PC-9 (cell line): ENCODE results near the gene COX18. TPM values are rescaled to one million over a fixed set of nuclear protein-coding genes. Genes with fewer than 3 reads are reported as not detected.

Experiments used
- BruUV-seq: library from RNA; stranded (reverse); fragments of 400-500 nt; replicated peaks from 2 replicates; lab custom pipeline; 2021; lab: Mats Ljungman, UMichigan
- CTCF ChIA-PET: fragments of 300-600 bp; sonication (Branson Sonifier 250); formaldehyde crosslinking; loops from one replicate; lab custom pipeline; 2022; ENCODE audit warnings: antibody characterized with exemption; lab: Charles Lee
- POLR2A ChIA-PET: fragments of 300-600 bp; sonication (Branson Sonifier 250); formaldehyde crosslinking; loops from one replicate; lab custom pipeline; 2022; ENCODE audit warnings: antibody characterized with exemption; ENCODE audit not compliant: unreplicated experiment; lab: Charles Lee
- DNase-seq, 2 experiments: peaks; one replicate each; pipeline versions ENCODE4 v3.0.0 to v3.0.0-alpha.2; 2015 to 2022; ENCODE audit warnings: mixed read lengths in 1 of 2
- H2AFZ ChIP-seq: fragments of 200-600 bp; sonication (generic); 2 replicates; pipeline ENCODE4 v1.8.1; 2017; ENCODE audit warnings: antibody characterized with exemption
- H3F3A ChIP-seq: fragments of 200-600 bp; sonication (generic); 2 replicates; pipeline ENCODE4 v1.8.1; 2017; ENCODE audit warnings: antibody characterized with exemption, mild to moderate bottlenecking, low read depth; ENCODE audit not compliant: insufficient read depth
- H3K27ac ChIP-seq: fragments of 200-600 bp; sonication (generic); 2 replicates; pipeline ENCODE4 v1.6.1; 2016; ENCODE audit warnings: mixed run types
- H3K27me3 ChIP-seq: fragments of 200-600 bp; sonication (generic); 2 replicates; pipeline ENCODE4 v1.6.1; 2016; ENCODE audit warnings: low read depth, mixed run types; ENCODE audit not compliant: insufficient read depth
- H3K36me3 ChIP-seq: fragments of 200-600 bp; sonication (generic); 2 replicates; pipeline ENCODE4 v1.6.1; 2016; ENCODE audit warnings: low read depth, mixed run types
- H3K4me1 ChIP-seq: fragments of 200-600 bp; sonication (generic); replicated peaks from 2 replicates; pipeline ENCODE4 v1.6.1; 2016; ENCODE audit warnings: mixed run types; ENCODE audit not compliant: insufficient read depth
- H3K4me2 ChIP-seq: fragments of 200-600 bp; sonication (generic); 2 replicates; pipeline ENCODE4 v1.6.1; 2017; ENCODE audit warnings: mixed run types
- H3K4me3 ChIP-seq: fragments of 200-600 bp; sonication (generic); 2 replicates; pipeline ENCODE4 v1.6.1; 2016; ENCODE audit warnings: mixed run types
- H3K79me2 ChIP-seq: fragments of 200-600 bp; sonication (generic); 2 replicates; pipeline ENCODE4 v1.6.1; 2017; ENCODE audit warnings: low read depth, mixed run types
- H3K9me2 ChIP-seq: fragments of 200-600 bp; sonication (generic); 2 replicates; pipeline ENCODE4 v1.8.1; 2017; ENCODE audit warnings: mild to moderate bottlenecking; ENCODE audit not compliant: insufficient read depth
- H3K9me3 ChIP-seq: fragments of 200-600 bp; sonication (generic); 2 replicates; pipeline ENCODE4 v1.8.1; 2016; ENCODE audit warnings: low read depth; ENCODE audit not compliant: insufficient read depth
- H4K20me1 ChIP-seq: fragments of 200-600 bp; sonication (generic); 2 replicates; pipeline ENCODE4 v1.8.1; 2017; ENCODE audit not compliant: insufficient read depth
- EZH2 ChIP-seq: fragments of 200-600 bp; sonication (generic); IDR thresholded peaks from 2 replicates; pipeline ENCODE4 v1.8.0; 2017; ENCODE audit warnings: antibody characterized with exemption, low read depth
- intact Hi-C: fragments of 100-400 bp; cut with micrococcal nuclease; formaldehyde crosslinking; loops from one replicate; pipeline ENCODE4 v1.10.0; 2022; ENCODE audit not compliant: unreplicated experiment
- total RNA-seq: library from RNA; stranded (reverse); gene quantifications from 2 replicates; pipeline ENCODE4 v1.2.3, GENCODE V29; 2021
- TF ChIP-seq, protein P1 (sequence below): fragments of 200-600 bp; sonication (generic); conservative IDR thresholded peaks from 2 replicates; pipeline ENCODE4 v1.6.1; 2017; ENCODE audit warnings: mixed run types, antibody characterized with exemption, mild to moderate bottlenecking, moderate library complexity

COX18 gene
- total RNA-seq, 1 experiment from 2014 or later: 8.0 TPM

- CTCF ChIA-PET: no interaction called here
Measured at GRCh38 chr4:73068491-73069337, 802 bp downstream of the COX18 start.

DNA sequence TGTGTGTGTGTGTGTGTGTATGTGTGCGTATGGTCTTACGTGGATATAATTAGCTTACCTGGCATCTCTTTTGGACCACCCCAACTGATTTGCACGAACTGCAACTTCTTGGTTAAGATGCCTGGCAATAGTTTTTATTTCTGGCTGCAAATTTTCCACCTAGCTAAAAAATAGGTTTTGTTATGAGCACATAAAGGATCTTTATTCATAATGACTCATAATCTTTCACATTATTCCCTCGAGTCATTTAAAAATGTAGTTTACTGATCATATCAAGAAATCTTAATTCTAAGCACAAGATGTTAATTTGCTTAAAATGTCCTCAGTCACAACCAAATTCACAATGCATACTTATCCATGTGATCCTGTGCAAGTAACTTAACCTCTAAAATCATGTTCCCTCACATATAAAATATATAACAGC is 1.5 kb downstream of the COX18 start:
- POLR2A ChIA-PET: no interaction called here
- DNase-seq: no peak
- intact Hi-C loops: loop anchor here (2.0 kb wide), 1 partner anchor 191 kb away; the partner anchor contains the start of gene ANKRD17
- Histone ChIP-seq H3K4me1 (0 out of 2 replicates have a peak, but pooled peaks cover 3% of the 10 kb centered on the region), H4K20me1 (no peaks in the 10 kb centered on the region), H3K9me3 (no peaks in the 10 kb centered on the region), H2AFZ (peak overlapping the region; percentile 88), H3F3A (peaks cover 18% of the 10 kb centered on the region), H3K27me3 (no peaks in the 10 kb centered on the region), H3K36me3 (no peaks in the 10 kb centered on the region), H3K4me2 (peak overlapping the region; percentile 96), H3K4me3 (peak overlapping the region; percentile 84), H3K27ac (peak overlapping the region; percentile 74), H3K9me2 (no peaks in the 10 kb centered on the region), H3K79me2 (peaks cover 11% of the 10 kb centered on the region)
- no TSS peak for BruUV-seq
- CTCF ChIA-PET: no interaction called here
- no peak for TF ChIP-seq EZH2
- TF ChIP-seq, protein P1, sequence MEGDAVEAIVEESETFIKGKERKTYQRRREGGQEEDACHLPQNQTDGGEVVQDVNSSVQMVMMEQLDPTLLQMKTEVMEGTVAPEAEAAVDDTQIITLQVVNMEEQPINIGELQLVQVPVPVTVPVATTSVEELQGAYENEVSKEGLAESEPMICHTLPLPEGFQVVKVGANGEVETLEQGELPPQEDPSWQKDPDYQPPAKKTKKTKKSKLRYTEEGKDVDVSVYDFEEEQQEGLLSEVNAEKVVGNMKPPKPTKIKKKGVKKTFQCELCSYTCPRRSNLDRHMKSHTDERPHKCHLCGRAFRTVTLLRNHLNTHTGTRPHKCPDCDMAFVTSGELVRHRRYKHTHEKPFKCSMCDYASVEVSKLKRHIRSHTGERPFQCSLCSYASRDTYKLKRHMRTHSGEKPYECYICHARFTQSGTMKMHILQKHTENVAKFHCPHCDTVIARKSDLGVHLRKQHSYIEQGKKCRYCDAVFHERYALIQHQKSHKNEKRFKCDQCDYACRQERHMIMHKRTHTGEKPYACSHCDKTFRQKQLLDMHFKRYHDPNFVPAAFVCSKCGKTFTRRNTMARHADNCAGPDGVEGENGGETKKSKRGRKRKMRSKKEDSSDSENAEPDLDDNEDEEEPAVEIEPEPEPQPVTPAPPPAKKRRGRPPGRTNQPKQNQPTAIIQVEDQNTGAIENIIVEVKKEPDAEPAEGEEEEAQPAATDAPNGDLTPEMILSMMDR: no peak

More at GRCh38 chr4:73068491-73069337, 802 bp downstream of the COX18 start:
- intact Hi-C loops: loop anchor here (2.0 kb wide), 1 partner anchor 190 kb away; the partner anchor contains the start of gene ANKRD17
- no peak for TF ChIP-seq EZH2
- TF ChIP-seq, protein P1: no peak
- Histone ChIP-seq H3F3A (peaks cover 18% of the 10 kb centered on the region), H3K79me2 (peaks cover 11% of the 10 kb centered on the region), H3K27ac (peak overlapping the region; percentile 74), H3K4me2 (peak overlapping the region; percentile 96), H3K36me3 (no peaks in the 10 kb centered on the region), H3K9me2 (no peaks in the 10 kb centered on the region), H3K4me1 (0 out of 2 replicates have a peak, but pooled peaks cover 3% of the 10 kb centered on the region), H2AFZ (peak overlapping the region; percentile 88), H4K20me1 (no peaks in the 10 kb centered on the region), H3K27me3 (no peaks in the 10 kb centered on the region), H3K9me3 (no peaks in the 10 kb centered on the region), H3K4me3 (peak overlapping the region; percentile 84)
- TSS peak; percentile 81 for BruUV-seq
- no peak for DNase-seq
- POLR2A ChIA-PET: no interaction called here

GRCh38 chr4:73066928-73067327 is 2.6 kb downstream of the COX18 start:
- Histone ChIP-seq H3K4me1 (0 out of 2 replicates have a peak, but pooled peaks cover 3% of the 10 kb centered on the region), H3K79me2 (peaks cover 11% of the 10 kb centered on the region), H3F3A (peaks cover 18% of the 10 kb centered on the region), H2AFZ (no peak overlapping the region), H3K4me3 (no peak overlapping the region), H3K9me2 (no peaks in the 10 kb centered on the region), H3K36me3 (no peaks in the 10 kb centered on the region), H3K27me3 (no peaks in the 10 kb centered on the region), H3K4me2 (no peak overlapping the region), H3K27ac (no peak overlapping the region), H3K9me3 (no peaks in the 10 kb centered on the region), H4K20me1 (no peaks in the 10 kb centered on the region)
- ChIA-PET POLR2A (no interaction called here), CTCF (no interaction called here)
- intact Hi-C loops: no loop called here
- DNase-seq: no peak
- no peak for TF ChIP-seq EZH2
- TF ChIP-seq, protein P1: no peak
- no TSS peak for BruUV-seq
